OCI-M2 (cell line): ENCODE measurements around the gene TM9SF4.

Experiments used
- DNase-seq: peaks from one replicate; lab custom pipeline; 2025; ENCODE audit not compliant: unreplicated experiment; lab: John Stamatoyannopoulos, UW

The TM9SF4 gene

GRCh38 chr20:32205843-32206759 is 96.6 kb downstream of the TM9SF4 start:
- no peak for DNase-seq

GRCh38 chr20:32206760-32207625 is 97.5 kb downstream of the TM9SF4 start:
- DNase-seq, result no peak

GRCh38 chr20:32207626-32208498 is 98.3 kb downstream of the TM9SF4 start, which contains the start of the genes PLAGL2 and POFUT1:
Gene PLAGL2, minus strand, starts transcription at chr20:32207743. Its CDS starts 5,565 bp downstream, at chr20:32202178.
Gene POFUT1, plus strand, starts transcription at chr20:32207880. Its CDS starts 62 bp downstream, at chr20:32207942.
- DNase-seq, result peak; percentile 44

GRCh38 chr20:32208499-32209154 is 99.1 kb downstream of the TM9SF4 start:
- DNase-seq, result no peak

- DNase-seq, result no peak
These were observed 100.5 kb downstream of the TM9SF4 start for GRCh38 chr20:32209850-32210605.

- no peak for DNase-seq
These were observed 104.4 kb downstream of the TM9SF4 start for GRCh38 chr20:32213870-32214269.

- DNase-seq, result no peak
These were observed 105.6 kb downstream of the TM9SF4 start for GRCh38 chr20:32215147-32215546.

GRCh38 chr20:32215729-32216128 is 106.2 kb downstream of the TM9SF4 start:
- DNase-seq, result no peak

GRCh38 chr20:32216179-32217142 is 106.9 kb downstream of the TM9SF4 start:
- DNase-seq, result no peak
